ENCODE data around the gene KIAA0825. TPM values are rescaled to one million over a fixed set of nuclear protein-coding genes. Genes with fewer than 3 reads are reported as not detected.

KIAA0825 gene
- total RNA-seq, 1 donor from 2014 or later: 41.2 TPM

DNA sequence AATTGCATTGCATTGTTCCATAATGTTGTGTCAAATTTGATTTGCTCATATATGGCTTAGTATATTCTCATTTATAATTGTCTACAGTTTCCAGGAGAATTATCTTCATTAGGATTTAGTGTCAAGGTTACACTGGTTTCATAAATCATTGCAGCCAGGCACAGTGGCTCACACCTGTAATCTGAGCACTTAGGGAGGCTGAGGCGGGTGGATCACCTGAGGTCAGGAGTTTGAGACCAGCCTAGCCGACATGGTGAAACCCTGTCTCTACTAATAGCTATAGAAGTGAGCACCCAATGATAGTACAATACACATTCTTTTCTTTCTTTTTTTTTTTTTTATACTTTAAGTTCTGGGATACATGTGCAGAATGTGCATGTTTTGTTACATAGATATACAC lies 282.5 kb downstream of the KIAA0825 start:
- DNase-seq (ENCODE audit: low spot score in 2 of 2): no peak
- no peak for FAIRE-seq

DNA sequence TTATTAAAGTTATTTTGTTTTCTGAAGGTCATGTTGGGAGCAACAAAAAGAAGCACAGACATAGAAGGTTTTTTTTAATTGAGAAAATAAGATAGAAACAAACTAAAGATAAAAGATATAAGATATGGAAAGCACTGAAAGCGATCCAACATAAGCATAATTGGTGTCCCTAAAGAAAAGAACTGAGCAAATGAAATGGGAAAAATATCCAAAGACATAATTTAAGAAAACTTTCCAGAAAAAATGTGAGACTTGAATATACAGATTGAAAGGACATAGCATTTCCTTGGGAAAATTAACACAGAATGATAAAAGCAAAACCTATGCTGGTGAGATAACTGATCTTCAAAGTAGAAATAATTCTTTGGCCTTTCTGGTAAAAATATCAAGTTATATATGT lies 289.3 kb downstream of the KIAA0825 start:
- FAIRE-seq (no peak), DNase-seq (ENCODE audit: low spot score in 2 of 2) (no peak)

DNA sequence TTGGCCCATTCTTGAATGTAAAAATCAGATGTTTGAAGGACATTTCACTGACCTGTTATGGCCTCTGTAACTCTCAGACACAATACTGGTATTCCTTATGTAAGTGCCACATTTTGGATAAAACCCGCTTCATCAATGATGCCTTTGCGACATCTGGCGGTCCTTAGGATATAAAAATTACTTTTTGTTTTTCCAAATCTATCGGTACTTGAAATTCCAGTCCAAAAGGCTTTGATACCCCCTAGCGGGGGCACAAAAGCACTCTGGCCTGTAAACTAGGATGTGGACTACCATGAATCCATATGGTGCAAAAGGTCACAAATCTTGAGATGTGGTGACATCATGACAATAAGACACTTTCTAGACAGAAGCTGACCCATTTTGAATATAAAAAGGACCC lies 291.8 kb downstream of the KIAA0825 start:
- no peak for FAIRE-seq

DNA sequence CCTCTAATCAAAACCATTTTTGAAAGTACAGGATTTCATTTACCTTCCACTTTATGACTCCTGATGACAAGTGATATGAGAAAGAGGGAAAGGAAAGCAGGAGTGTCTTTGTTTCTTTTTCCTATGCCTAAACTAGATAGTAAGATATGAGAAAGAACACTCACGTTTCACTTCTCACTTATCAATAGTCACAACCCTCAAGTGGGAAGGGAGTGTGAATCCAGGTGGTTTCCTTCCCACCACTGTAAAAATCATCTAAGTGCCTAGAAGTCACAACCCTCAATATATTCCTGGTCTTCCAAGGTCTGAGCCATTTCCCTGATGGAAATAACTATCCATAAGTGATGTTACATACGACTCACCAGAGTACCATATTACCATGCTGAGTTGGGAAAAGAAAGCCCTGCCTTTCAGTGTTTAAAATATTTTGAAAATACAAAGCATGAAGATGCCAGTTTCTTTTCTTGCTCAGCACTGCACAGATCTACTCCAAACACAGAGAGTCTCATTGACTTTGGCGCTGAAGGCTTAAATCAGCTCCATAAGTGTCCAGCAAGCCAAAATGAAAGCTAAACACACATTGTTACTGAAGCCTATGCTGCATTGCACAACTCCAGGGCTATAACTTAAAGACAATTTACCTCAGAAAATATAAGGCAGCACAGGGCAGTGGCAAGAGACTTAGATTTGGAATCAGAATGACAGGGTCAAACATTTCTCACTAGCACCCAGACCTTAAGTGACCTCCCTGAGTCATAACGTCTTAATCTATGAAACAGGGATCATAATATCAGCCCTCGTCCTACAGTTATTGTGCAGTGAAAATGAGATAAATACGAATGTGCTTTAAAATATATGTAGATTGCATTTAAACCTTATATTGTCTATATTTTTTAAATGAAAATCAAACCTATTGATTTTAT lies 301.2 kb downstream of the KIAA0825 start:
- no peak for FAIRE-seq
- no peak for DNase-seq (ENCODE audit: low spot score in 2 of 2)

More for the DNA sequence above, 291.8 kb downstream of the KIAA0825 start:
- no peak for DNase-seq (ENCODE audit: low spot score in 2 of 2)

DNA sequence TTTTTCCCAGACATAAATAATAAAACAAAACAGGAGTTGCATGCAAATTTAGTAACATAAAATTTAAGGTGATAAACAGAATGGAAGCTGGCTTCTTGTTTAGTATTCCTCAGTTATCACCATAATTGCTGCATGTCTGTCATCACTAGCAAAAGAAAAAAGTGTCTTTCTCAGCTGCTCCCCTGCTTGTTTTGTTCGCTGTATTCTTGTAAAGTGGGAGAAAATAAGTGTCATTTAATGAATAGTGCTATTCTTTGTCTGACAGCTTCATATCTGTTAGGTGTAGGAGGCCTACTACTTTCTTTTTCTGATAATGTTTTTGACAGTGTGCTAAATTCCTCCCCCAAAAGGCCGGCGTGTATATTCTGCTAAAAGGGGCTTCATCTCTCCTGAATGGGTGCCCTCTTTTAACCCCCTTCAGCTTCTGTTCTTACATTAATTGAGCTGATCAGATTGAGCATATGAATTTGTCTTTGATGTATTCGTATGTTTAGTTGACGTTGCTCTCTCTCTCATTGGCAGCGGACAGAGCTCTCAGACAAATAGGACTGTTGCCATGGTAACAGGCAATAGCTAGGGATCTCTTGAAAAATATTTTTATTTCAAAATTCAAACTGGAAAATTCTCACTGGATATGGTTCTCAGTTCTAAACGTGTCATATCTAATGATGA lies 303.8 kb downstream of the KIAA0825 start:
- no peak for FAIRE-seq
- no peak for DNase-seq (ENCODE audit: low spot score in 2 of 2)

DNA sequence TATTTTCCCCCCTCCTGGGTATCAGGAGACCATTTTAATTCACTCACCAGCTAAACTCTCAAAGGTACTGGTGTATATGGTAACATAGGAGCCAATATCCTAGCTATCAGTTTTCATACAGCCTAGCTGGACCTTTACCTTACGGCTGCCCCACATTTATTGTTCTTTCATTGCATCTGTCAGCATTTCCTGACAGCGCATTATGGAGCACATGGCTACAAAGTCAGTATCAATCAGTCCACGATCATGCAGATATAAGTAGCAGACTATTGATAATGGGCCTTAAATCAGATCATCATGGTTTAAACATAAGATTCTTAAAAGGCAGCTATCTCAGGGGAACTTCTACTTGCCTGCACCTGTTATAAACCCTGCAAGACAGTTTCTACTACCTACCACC lies 304.7 kb downstream of the KIAA0825 start:
- no peak for FAIRE-seq
- DNase-seq (ENCODE audit: low spot score in 2 of 2): no peak

DNA sequence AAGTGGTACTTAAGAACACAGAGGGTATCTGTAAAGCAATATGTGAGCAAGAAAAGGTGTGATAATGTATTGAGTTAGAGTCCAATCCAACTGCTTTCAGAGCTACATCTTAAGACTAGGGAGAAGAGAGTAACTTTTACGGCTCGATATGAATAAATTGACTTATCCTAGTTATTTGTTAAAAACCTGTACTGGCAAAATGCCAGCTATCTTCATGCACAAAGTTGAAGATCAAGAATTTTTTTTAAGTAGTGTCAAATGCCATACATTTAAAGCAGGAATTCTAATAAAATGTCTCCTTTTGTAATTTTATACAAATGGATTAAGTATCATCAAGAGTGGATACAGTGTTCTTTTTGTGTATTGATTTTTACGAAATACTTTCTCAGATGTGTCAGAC lies 305.2 kb downstream of the KIAA0825 start:
- FAIRE-seq: no peak
- DNase-seq (ENCODE audit: low spot score in 2 of 2): no peak

DNA sequence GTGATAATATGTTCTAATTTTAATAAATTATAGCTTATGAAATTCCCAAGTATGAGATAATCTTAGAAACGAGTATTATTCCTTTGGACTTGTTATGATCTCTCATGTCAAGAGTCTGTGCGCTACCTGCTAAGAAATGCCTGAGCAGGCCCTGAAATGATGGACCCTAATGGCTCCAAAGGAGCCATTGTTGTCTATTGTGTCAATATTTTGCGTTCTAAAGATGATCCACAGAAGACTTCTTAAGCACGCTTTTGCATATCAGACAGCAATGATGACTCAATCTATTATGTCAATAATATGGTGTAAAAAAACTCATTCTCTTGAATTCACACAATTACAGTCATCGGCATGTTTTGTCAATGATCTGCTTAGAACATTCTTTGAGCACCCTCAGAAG lies 306.1 kb downstream of the KIAA0825 start:
- FAIRE-seq: no peak
- no peak for DNase-seq (ENCODE audit: low spot score in 2 of 2)

DNA sequence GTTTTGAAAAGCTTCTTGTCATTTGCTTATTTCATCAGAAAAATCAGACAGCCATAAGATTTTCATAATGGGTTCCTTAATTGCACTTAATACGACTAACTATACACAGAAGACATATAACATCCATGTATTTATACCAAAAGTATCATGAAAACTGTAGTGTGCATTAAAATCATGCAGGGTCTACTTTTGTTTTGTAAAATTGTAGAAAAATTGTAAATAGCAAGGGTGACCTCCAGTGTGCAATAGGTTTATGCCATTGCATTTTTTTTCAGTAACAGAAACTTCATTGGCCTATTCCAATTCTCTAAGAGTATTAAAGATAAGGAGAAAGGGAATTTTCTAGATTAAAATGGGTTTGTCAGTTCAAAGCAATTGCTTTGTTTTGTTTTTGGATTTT lies 307.6 kb downstream of the KIAA0825 start:
- FAIRE-seq: no peak
- DNase-seq (ENCODE audit: low spot score in 2 of 2): no peak

DNA sequence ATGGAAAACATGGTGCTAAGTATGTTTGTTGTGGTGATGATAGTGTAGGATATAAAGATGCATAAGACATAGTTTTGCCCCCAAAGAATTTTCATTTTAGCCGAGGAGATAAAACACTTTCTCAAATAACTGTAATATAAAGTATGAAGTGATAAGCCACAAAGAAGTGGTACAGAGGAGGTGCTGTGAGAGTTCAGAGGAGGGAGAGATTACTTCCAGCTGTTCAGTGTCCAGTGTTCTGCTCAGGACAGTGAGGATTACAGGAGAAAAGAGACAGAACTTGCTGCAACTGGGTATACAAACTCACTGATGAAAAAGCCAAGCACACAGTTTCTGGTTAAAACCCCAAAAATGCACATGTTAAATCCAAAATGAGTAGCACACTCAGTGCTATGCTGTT lies 309.3 kb downstream of the KIAA0825 start:
- DNase-seq (ENCODE audit: low spot score in 2 of 2): no peak
- no peak for FAIRE-seq

DNA sequence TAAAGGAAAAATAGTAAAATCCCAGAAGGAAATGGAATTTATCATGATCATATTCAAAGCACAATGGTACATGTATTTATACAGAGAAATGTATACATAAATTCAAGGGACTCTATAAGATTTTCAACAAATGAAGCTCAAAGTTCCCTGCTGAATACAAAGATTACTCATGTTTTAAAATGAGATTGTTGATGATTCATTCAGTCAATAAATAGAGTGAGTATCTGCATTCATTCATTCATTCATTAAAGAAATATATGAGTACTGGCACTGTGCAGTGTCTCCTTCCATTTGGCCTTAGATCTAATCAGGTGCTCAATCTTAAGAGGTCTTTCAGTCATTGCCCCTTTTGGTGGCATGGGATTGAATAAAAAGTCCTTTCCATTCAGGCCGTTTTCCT lies 310.0 kb downstream of the KIAA0825 start:
- DNase-seq (ENCODE audit: low spot score in 2 of 2) (no peak), FAIRE-seq (no peak)

DNA sequence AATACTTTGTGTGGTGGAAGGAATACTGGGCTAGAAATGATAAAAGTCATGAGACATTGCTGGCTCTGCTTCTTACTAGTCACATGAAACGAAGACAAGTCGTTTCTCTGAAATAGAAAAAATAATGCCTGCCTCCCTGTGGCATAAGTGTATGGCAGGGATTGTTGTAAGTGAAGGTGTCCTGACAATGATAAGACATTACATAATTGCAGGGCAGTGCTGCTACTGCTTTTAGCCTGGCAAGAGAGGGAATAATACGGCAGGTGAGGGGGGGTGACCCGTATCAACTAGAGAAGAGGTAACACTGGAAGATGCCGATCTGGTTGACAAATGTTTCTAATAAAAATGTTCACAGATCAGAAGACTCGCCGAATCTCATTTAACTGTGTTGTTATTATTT lies 314.3 kb downstream of the KIAA0825 start:
- FAIRE-seq (no peak), DNase-seq (ENCODE audit: low spot score in 2 of 2) (no peak)

DNA sequence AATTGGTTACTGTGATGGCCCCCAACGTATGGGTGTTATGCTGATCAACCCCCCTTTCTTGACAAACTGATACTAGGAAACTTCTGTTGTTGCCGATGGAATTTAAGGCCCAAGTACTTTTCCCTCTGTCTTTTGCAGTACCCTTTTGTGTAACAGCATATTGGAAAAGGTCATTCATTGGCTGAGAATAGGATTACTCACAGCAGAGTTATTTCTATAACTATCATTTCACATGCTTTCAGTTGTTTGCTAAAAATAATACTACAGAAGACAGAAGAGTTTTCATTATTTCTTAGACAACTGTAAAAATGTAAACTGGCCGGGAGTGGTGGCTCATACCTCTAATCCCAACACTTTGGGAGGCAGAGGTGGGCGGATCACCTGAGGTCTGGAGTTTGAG lies 329.5 kb downstream of the KIAA0825 start:
- FAIRE-seq: no peak
- no peak for DNase-seq (ENCODE audit: low spot score in 2 of 2)

DNA sequence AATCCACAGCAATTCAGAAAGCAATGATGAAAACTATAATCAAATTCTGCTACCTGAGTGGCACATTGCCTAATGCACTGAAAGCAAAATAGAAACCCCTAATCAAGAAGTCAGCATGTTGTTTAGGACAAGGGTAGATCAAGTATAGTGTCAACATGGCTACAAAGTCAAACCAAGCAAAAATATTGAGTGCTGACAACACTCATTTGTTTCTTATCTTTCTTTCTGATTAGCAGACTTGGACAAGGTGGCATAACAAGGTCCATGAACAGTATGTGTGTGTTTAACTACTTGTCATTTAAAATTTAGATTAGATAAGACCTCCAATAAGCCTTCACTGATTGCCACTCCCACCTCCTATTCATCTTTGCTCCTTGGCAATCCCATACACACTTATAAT lies 332.4 kb downstream of the KIAA0825 start:
- no peak for FAIRE-seq
- no peak for DNase-seq (ENCODE audit: low spot score in 2 of 2)

DNA sequence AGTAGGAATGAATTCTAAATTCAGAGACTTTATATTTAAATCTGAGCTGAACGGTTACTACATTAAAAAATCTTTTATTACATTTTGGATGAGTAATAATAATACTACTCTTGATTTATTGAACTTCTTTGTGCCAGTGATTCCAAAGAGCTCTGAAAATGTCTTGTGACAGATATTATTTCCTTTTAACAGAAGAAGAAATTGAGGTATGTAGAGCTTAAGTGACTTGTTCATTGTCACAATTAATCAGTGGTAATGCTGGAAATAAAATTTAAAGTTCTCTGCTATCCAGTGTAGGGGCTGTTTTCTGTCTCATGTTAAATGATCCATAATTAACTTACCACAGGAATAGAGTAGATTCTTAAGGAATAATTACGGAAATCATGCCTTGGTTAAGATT lies 335.3 kb downstream of the KIAA0825 start:
- DNase-seq (ENCODE audit: low spot score in 2 of 2): no peak
- FAIRE-seq: no peak

DNA sequence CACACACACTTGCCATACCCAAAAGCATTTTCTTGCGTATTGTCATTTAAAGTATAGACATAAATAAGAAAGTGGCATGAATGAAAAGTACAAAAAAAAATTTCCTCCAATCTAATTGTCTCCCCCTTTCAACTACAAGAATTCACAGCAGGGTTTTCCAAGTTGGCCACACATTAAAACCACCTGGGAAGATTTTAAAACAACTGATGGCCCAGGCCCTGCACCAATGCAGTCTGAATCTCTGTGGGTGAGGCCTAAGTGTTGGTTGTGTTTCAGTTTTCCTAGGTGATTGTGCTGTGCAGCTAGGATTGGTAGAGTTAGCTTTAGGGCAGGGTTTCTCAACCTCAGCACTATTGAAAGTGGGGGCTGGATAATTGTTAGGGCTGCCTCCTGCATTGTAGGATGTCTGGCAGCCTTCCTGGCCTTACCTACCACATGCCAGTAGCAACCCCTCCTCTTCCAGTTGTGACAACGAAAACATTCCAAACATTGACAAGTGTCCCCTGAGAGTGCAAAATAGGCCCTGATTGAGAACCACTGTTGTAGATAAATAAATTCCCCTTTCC lies 337.1 kb downstream of the KIAA0825 start:
- DNase-seq (ENCODE audit: low spot score in 2 of 2): no peak

DNA sequence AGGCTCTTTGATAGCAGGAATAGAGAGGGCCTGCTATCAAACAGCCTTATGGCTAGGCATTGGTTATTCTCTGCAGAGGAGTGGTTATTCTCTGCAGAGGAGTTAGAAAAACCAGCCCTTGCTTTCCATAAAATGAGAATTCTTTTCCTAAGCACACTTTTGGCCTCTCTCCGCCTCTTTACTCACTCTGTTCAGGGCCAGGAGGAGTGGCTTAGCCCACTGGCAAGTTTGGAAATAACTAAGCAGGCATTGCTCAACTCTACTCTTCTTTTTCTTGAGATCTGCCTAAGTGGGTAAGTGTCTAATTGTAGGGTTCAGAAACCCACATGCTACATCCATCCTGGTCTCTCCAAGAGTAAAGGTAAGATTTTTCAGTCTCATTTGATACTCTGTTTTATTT lies 341.7 kb downstream of the KIAA0825 start:
- no peak for FAIRE-seq
- DNase-seq (ENCODE audit: low spot score in 2 of 2): no peak

More for the DNA sequence above, 337.1 kb downstream of the KIAA0825 start:
- no peak for FAIRE-seq

DNA sequence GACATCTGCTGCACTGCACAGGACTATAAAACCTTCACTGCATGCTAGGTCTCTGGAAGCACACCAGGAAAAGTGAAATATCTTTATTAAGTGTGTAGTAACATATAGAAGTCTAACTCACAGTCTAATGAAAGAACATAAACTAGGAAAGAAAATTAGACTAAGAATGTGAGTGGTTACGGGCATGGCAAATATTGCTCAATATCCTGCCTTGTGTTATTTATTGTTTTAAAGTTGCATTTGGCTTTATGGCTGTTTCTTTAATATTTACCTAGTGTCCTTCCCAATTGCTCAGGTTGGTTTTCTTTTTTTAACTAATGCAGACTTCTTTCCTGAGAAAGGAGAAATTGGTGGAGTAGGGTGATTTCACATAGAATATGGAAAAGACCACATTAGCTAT lies 342.4 kb downstream of the KIAA0825 start:
- FAIRE-seq: no peak
- DNase-seq (ENCODE audit: low spot score in 2 of 2): no peak

DNA sequence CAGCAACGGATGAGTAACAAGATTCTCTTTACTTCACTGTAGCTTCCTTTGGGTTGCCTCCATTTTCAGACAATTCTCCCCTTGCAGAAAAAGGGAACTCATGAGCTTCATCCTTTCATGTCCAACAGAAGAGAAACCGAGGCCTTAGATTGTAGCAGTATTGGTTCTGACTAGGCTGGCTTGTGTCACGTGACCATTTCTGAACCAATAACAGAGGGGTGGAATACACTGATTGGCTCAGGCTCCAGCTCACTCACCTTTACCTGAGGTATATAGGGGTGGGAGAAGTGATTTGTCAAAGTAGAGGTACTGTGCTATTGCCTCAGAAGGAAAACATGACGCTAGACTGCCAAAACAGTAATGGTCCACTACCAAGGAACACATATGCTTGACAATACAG lies 343.7 kb downstream of the KIAA0825 start:
- FAIRE-seq (no peak), DNase-seq (ENCODE audit: low spot score in 2 of 2) (no peak)

DNA sequence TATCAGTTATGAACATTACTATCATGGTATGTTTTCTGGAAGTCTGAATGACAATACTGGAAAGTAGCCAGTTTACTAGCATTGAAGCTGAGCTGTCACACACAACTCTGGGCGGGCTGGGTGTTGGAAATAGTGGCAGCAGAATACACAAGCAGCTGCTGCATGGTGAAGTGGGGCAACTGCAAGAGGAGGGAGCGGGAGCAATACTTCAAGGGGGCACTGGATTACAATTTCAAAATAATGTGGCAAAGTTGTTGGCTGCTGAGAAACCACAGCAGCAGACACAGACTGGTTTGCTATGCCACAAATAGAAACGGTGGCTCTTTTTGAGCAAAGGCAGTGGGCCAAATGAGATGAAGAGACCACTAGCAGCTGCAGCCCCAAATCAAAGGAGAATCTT lies 350.2 kb downstream of the KIAA0825 start:
- DNase-seq (ENCODE audit: low spot score in 2 of 2): no peak
- no peak for FAIRE-seq

DNA sequence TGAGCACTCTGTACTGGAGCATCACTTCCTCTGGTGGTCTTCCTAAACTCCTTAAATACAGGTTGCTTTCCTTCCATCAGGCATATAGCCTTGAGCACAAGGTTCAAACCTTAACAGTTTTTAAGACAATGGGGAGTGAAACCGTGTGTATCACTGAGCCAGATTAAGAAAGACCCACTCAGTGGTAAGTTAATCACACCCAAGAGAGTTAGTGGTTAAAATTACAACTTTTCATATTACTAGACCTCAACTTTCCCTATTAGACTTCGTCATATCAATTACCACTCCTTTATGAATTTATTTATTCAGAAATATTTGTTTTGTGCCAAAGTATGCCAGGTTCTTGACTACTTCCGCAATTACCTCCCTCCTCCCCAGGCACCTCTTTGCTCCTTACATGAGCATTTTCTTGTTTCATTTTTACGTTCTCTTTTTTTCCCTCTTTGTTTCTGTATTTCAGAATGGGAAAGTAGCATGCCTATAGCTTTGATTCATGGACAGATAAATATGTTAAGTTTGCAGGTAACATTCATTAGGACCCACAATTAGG lies 351.0 kb downstream of the KIAA0825 start:
- FAIRE-seq: no peak
- no peak for DNase-seq (ENCODE audit: low spot score in 2 of 2)

All from frontal cortex (tissue), 4 donors.